H54 (cell line): ENCODE measurements around the gene MYH4.

Experiments used
- DNase-seq: peaks from one replicate; pipeline ENCODE4 v3.0.0; 2011; ENCODE audit warnings: low spot score, mixed read lengths; ENCODE audit not compliant: insufficient read length
- FAIRE-seq: peaks from 3 replicates; lab custom pipeline; 2011; peaks lifted over from hg19 to GRCh38; lab: Jason Lieb, UNC
- POLR2A ChIP-seq: IDR thresholded peaks from 2 replicates; pipeline ENCODE4 v1.6.1; 2011; ENCODE audit warnings: low read depth, mild to moderate bottlenecking, low read length

MYH4 gene

GRCh38 chr17:10469459-10469858, at the start of gene MYH4:
TSS of gene MYH4 (minus strand) at chr17:10469559. CDS start at chr17:10466745, 2,814 bp downstream.
- no peak for DNase-seq
- TF ChIP-seq POLR2A, result no peak
- FAIRE-seq, result no peak

GRCh38 chr17:10518271-10519037, 49.1 kb upstream of the MYH4 start, which contains the start of gene MYH1:
TSS of gene MYH1 (minus strand) at chr17:10518542. CDS start at chr17:10516642, 1,900 bp downstream.
- no peak for FAIRE-seq
- no peak for TF ChIP-seq POLR2A
- DNase-seq, result no peak

DNA sequence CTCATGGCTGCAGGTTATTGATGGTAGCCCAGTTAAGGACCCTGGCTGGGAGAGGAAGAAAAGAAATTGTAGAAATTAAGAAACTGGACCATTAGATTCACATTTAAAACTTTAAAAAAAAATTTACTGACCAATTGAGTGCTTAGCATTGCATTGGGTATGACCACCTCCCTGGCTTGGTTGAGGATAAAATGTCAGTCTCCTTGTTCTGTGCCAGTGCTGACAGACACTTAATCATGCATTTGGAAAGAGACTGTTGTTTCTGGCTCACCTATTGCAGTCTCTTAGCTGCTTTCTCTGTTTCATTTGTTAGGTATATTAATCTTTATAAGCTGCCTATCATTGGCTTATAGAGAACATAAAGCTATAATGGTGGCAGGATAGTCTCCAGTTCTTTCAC, 47.3 kb upstream of the MYH4 start:
- DNase-seq (no peak), FAIRE-seq (no peak)
- TF ChIP-seq POLR2A, result no peak

DNA sequence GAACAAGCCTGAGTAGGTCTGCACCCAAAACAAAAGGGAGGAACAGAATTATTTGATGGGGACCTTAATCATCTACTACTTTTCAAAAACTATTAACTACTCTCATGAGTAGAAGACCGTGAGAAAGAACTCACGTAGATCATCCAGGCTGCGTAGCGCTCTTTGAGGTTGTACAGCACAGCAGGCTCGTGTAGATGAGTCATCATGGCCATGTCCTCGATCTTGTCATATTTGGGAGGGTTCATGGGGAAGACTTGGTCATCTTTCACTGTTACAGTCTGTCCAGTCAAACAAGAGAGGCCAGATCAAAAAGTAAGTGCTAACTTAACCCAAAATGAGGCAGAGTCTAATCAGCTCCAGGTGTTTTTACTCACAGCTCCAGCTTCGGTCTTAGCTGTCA, 46.7 kb upstream of the MYH4 start:
- TF ChIP-seq POLR2A, result no peak
- FAIRE-seq (no peak), DNase-seq (no peak)

DNA sequence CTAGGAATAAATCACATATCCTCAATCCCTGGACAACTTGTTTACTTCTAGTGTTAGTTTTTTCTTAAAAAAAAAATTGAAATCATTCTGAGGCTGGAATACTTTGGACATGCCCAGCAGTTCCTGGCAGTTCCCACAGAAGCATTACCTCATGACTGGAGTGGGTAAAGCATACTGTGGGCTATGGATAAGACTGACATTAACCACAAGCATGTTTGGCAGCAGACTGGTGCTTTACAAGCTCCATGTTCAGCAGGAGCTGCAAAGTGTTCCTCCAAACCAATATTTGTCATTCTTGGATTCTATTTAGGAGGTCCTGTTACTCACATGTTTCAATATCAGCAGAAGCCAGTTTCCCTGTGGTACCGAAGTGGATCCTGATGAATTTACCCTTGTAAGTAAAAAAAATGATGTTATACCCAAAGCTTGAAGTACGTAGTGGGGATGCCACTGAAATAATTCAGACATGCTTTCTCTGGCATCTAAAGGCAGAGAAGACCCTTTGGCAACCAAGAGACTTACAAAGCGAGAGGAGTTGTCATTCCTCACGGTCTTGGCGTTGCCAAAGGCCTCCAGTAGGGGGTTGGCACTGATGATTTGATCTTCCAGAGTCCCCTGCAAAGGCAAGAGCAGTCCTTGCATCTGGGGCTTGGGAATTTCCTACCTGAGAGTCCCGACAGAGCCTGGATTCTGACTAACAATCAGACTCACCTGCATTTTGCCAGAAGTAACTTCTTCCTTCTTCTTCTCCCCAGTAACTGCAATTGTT, 44.1 kb upstream of the MYH4 start:
- no peak for TF ChIP-seq POLR2A
- no peak for FAIRE-seq
- no peak for DNase-seq

- DNase-seq (no peak), FAIRE-seq (no peak)
- no peak for TF ChIP-seq POLR2A
These were observed 43.5 kb upstream of the MYH4 start for GRCh38 chr17:10512856-10513255.

DNA sequence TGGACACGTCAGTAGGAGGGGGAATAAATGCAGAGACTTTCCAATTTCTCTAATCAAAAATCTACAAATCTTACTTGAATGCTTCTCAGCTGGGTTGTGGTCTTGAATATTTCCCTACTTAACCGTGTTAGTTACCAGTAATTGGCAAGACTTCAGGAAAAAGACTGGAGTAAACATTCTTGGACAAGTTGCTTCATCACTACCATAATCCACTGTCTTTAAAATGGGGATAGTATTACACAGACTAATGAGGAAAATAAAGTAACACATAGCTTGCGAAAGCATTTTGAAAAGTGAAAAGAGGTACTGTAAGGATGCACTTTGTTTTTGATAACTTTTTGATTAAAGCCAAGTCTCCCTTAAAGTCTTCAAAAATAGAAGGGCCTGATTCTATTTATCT, 30.6 kb upstream of the MYH4 start:
- DNase-seq (no peak), FAIRE-seq (no peak)

GRCh38 chr17:10492004-10492403, 22.6 kb upstream of the MYH4 start:
- DNase-seq, result no peak
- no peak for FAIRE-seq
- TF ChIP-seq POLR2A, result no peak

More for the DNA sequence above, 30.6 kb upstream of the MYH4 start:
- no peak for TF ChIP-seq POLR2A

- no peak for DNase-seq
- no peak for FAIRE-seq
- TF ChIP-seq POLR2A, result no peak
These were observed 12.9 kb upstream of the MYH4 start for GRCh38 chr17:10482252-10482651.

DNA sequence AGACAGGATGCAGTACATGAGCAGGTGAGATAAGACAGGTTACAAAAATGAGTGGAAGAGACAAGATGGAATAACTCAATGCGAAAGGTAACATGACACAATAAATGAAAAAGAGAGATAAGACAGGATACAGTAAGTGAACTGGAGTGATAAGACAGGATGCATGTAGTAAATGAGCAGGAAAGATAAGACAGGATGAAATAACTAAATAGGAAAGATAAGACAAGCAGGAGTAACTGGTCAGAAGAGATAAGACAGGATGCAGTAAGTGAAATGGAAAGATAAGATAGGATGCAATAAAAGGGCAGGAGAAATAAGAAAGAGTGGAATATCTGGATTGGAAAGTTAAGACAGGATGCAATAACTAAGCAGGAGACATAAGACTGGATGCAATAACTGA, 8.3 kb upstream of the MYH4 start:
- no peak for TF ChIP-seq POLR2A
- no peak for FAIRE-seq
- no peak for DNase-seq

- no peak for TF ChIP-seq POLR2A
- no peak for DNase-seq
- FAIRE-seq, result no peak
These were observed 5.2 kb upstream of the MYH4 start for GRCh38 chr17:10474536-10474935.

GRCh38 chr17:10471858-10472257, 2.5 kb upstream of the MYH4 start:
- TF ChIP-seq POLR2A, result no peak

DNA sequence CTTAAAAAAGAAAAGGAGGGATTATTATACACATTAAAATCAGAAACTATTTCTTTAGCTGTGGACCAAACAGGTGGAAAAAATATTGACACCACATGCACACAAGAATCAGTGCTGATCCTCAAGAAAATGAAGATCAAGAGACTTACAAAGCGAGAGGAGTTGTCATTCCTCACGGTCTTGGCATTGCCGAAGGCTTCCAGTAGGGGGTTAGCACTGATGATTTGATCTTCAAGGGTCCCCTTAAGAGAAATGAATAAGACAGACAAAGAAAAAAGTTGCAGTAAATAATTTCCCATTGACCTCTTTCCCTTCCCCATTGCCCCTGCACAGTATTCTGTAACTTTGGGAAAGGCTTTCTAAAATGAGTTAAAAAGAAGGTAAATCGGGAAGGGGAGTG, 6.0 kb downstream of the MYH4 start:
- DNase-seq (no peak), FAIRE-seq (no peak)
- TF ChIP-seq POLR2A, result no peak

More at GRCh38 chr17:10471858-10472257, 2.5 kb upstream of the MYH4 start:
- DNase-seq (no peak), FAIRE-seq (no peak)

DNA sequence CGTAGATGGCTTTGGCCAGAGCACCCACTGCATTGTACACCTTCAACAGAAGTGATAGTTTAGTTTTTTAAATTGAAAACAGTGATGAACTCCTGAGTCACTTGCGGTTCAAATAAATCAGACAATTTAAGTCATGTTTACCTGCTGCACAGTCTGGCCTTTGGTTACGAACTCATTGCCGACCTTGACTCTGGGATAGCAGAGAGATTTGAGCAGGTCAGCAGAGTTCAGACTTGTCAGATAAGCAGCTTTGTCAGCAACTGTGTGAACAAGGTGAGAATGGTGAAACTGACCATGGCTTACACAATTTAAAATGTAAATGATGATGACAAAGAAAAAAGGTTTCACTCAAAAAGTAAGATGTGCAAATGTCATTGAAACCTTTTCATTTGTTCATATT, 9.3 kb downstream of the MYH4 start:
- no peak for FAIRE-seq
- no peak for TF ChIP-seq POLR2A
- no peak for DNase-seq
